IMR-90 (cell line): ENCODE results near the gene MCF2L. TPM values are rescaled to one million over a fixed set of nuclear protein-coding genes. Genes with fewer than 3 reads are reported as not detected.

Experiments
- ATAC-seq: fragments of 200-7000 bp; cut with Tn5 transposase; 2 replicates; pipeline ENCODE4 v1.9.1; 2020; ENCODE audit warnings: low read depth, mild to moderate bottlenecking, moderate library complexity
- BruUV-seq: library from RNA; stranded (reverse); fragments of 400-500 nt; replicated peaks from 2 replicates; lab custom pipeline; 2021; lab: Mats Ljungman, UMichigan
- CTCF ChIA-PET: fragments of 300-600 bp; formaldehyde crosslinking; extraction: SDS; loops from one replicate; lab custom pipeline; 2021; ENCODE audit warnings: antibody characterized with exemption; lab: Yijun Ruan, JAX
- POLR2A ChIA-PET: fragments of 300-600 bp; sonication (Branson Sonifier 250); formaldehyde crosslinking; loops from one replicate; lab custom pipeline; 2022; ENCODE audit warnings: antibody characterized with exemption; ENCODE audit not compliant: unreplicated experiment; lab: Charles Lee
- DNase-seq: peaks from one replicate; pipeline ENCODE4 v3.0.0; 2013
- H2AFZ ChIP-seq: replicated peaks from 2 replicates; pipeline ENCODE3; 2013; ENCODE audit warnings: low read length, mild to moderate bottlenecking; ENCODE audit not compliant: poor library complexity
- H2AK5ac ChIP-seq: 2 replicates; pipeline ENCODE4 v1.6.1; 2013; ENCODE audit warnings: low read depth, low read length, inconsistent platforms
- H2AK9ac ChIP-seq: replicated peaks from 2 replicates; pipeline ENCODE3; 2013; ENCODE audit warnings: mild to moderate bottlenecking, low read depth, low read length, moderate library complexity; ENCODE audit not compliant: poor library complexity
- H2BK120ac ChIP-seq: 2 replicates; pipeline ENCODE4 v1.6.1; 2013; ENCODE audit warnings: low read depth, low read length, inconsistent platforms
- H2BK15ac ChIP-seq: 3 replicates; pipeline ENCODE4 v1.6.1; 2013; ENCODE audit warnings: low read depth, low read length, inconsistent platforms
- H2BK20ac ChIP-seq: 2 replicates; pipeline ENCODE4 v1.6.1; 2013; ENCODE audit warnings: low read depth, mild to moderate bottlenecking, inconsistent platforms, low read length, moderate library complexity
- H2BK5ac ChIP-seq: 2 replicates; pipeline ENCODE4 v1.6.1; 2013; ENCODE audit warnings: mild to moderate bottlenecking, low read depth, low read length, inconsistent platforms; ENCODE audit not compliant: poor library complexity, severe bottlenecking
- H3K14ac ChIP-seq: replicated peaks from 2 replicates; pipeline ENCODE4 v1.6.1; 2013; ENCODE audit warnings: low read depth, low read length, inconsistent platforms
- H3K18ac ChIP-seq: 2 replicates; pipeline ENCODE4 v1.6.1; 2013; ENCODE audit warnings: low read depth, low read length, control low read depth
- H3K23ac ChIP-seq: 2 replicates; pipeline ENCODE4 v1.6.1; 2013; ENCODE audit warnings: low read depth, low read length, inconsistent platforms
- H3K27ac ChIP-seq: 2 replicates; pipeline ENCODE4 v1.5.1; 2013; ENCODE audit warnings: mild to moderate bottlenecking, control low read depth, low read length; ENCODE audit not compliant: insufficient read depth
- H3K27me3 ChIP-seq: 2 replicates; pipeline ENCODE4 v1.6.1; 2013; ENCODE audit warnings: low read length; ENCODE audit not compliant: control insufficient read depth, insufficient read depth
- H3K36me3 ChIP-seq: 2 replicates; pipeline ENCODE4 v1.6.1; 2013; ENCODE audit warnings: low read length, mixed read lengths; ENCODE audit not compliant: control insufficient read depth, insufficient read depth
- H3K4ac ChIP-seq: 2 replicates; pipeline ENCODE4 v1.6.1; 2013; ENCODE audit warnings: low read depth, low read length, inconsistent platforms
- H3K4me1 ChIP-seq: 2 replicates; pipeline ENCODE4 v1.6.1; 2013; ENCODE audit warnings: low read length, mixed read lengths; ENCODE audit not compliant: control insufficient read depth, insufficient read depth
- H3K4me2 ChIP-seq: 2 replicates; pipeline ENCODE4 v1.6.1; 2013; ENCODE audit warnings: low read depth, mild to moderate bottlenecking, control low read depth, low read length, moderate library complexity
- H3K4me3 ChIP-seq: 2 replicates; pipeline ENCODE4 v1.5.1; 2013; ENCODE audit warnings: low read depth, mild to moderate bottlenecking, control low read depth, low read length, moderate library complexity; ENCODE audit not compliant: insufficient read depth
- H3K56ac ChIP-seq: 2 replicates; pipeline ENCODE4 v1.6.1; 2013; ENCODE audit warnings: low read length, inconsistent platforms; ENCODE audit not compliant: insufficient read depth; ENCODE audit errors: extremely low read depth
- H3K79me1 ChIP-seq, 2 experiments: 2 replicates each; pipeline ENCODE4 v1.6.1; 2013; ENCODE audit warnings: low read length in 2 of 2, inconsistent platforms in 1 of 2, low read depth in 1 of 2
- H3K9ac ChIP-seq: 2 replicates; pipeline ENCODE4 v1.6.1; 2013; ENCODE audit warnings: low read depth, low read length, control low read depth
- H3K9me1 ChIP-seq: 2 replicates; pipeline ENCODE4 v1.6.1; 2013; ENCODE audit warnings: low read length, inconsistent platforms; ENCODE audit not compliant: insufficient read depth
- H3K9me3 ChIP-seq: 2 replicates; pipeline ENCODE4 v1.6.1; 2013; ENCODE audit warnings: low read length; ENCODE audit not compliant: control insufficient read depth, insufficient read depth
- H4K20me1 ChIP-seq: 2 replicates; pipeline ENCODE4 v1.6.1; 2013; ENCODE audit warnings: low read length, inconsistent platforms; ENCODE audit not compliant: insufficient read depth
- H4K5ac ChIP-seq: 2 replicates; pipeline ENCODE4 v1.6.1; 2013; ENCODE audit warnings: mild to moderate bottlenecking, low read depth, low read length, control low read depth
- H4K8ac ChIP-seq, 2 experiments: 2 replicates each; pipeline ENCODE4 v1.6.1; 2013; ENCODE audit warnings: low read depth in 2 of 2, low read length in 2 of 2, control low read depth in 1 of 2, inconsistent platforms in 1 of 2
- H4K91ac ChIP-seq: 2 replicates; pipeline ENCODE4 v1.6.1; 2013; ENCODE audit warnings: low read depth, low read length, inconsistent platforms; ENCODE audit not compliant: insufficient read depth
- BHLHE40 ChIP-seq: fragments of 150-350 bp; IDR thresholded peaks from 2 replicates; pipeline ENCODE4 v1.6.1; 2016; ENCODE audit warnings: mild to moderate bottlenecking, low read depth, low read length
- CEBPB ChIP-seq: IDR thresholded peaks from 2 replicates; pipeline ENCODE4 v1.6.1; 2012; ENCODE audit warnings: low read depth, low read length, improper control_type of control experiment
- CHD1 ChIP-seq: IDR thresholded peaks from 2 replicates; pipeline ENCODE4 v1.6.1; 2012; ENCODE audit warnings: low read depth, low read length, improper control_type of control experiment
- FOS ChIP-seq: fragments of 150-350 bp; IDR thresholded peaks from 2 replicates; pipeline ENCODE4 v1.6.1; 2016; ENCODE audit warnings: low read depth, low read length
- MAFK ChIP-seq: IDR thresholded peaks from 2 replicates; pipeline ENCODE4 v1.6.1; 2012; ENCODE audit warnings: low read depth, low read length, improper control_type of control experiment
- MAZ ChIP-seq: IDR thresholded peaks from 2 replicates; pipeline ENCODE4 v1.6.1; 2012; ENCODE audit warnings: low read depth, mild to moderate bottlenecking, low read length, improper control_type of control experiment, moderate library complexity, borderline replicate concordance
- MXI1 ChIP-seq: IDR thresholded peaks from 2 replicates; pipeline ENCODE4 v1.6.1; 2012; ENCODE audit warnings: low read depth, mild to moderate bottlenecking, low read length, moderate library complexity, borderline replicate concordance
- NFE2L2 ChIP-seq: fragments of 150-350 bp; IDR thresholded peaks from 2 replicates; pipeline ENCODE4 v1.6.1; 2016; ENCODE audit warnings: low read depth, mild to moderate bottlenecking, low read length
- POLR2A ChIP-seq: IDR thresholded peaks from 2 replicates; pipeline ENCODE4 v1.6.1; 2012; ENCODE audit warnings: mild to moderate bottlenecking, low read depth, low read length
- RCOR1 ChIP-seq: IDR thresholded peaks from 2 replicates; pipeline ENCODE4 v1.6.1; 2012; ENCODE audit warnings: mild to moderate bottlenecking, low read length, improper control_type of control experiment; ENCODE audit not compliant: insufficient replicate concordance
- SMC3 ChIP-seq: fragments of 150-350 bp; IDR thresholded peaks from 2 replicates; pipeline ENCODE4 v1.6.1; 2016; ENCODE audit warnings: low read depth, mild to moderate bottlenecking, antibody characterized with exemption, low read length, moderate library complexity
- WGBS, 2 experiments: methylation state at CpG; one replicate each; pipeline versions ENCODE4 v1.1.5 to v1.1.7; 2013; ENCODE audit warnings: missing lambda C conversion rate in 2 of 2; ENCODE audit not compliant: insufficient read length in 1 of 2; ENCODE audit errors: extremely low coverage in 2 of 2; 5-methylcytosine and 5-hydroxymethylcytosine counted together
- dilution Hi-C: fragments of 300-500 bp; cut with HindIII; formaldehyde crosslinking; loops from one replicate; pipeline ENCODE4 v1.14.3; 2018; ENCODE audit warnings: low sequenced_read_pairs; ENCODE audit not compliant: unreplicated experiment
- in situ Hi-C: fragments of 300-500 bp; cut with MboI; formaldehyde crosslinking; loops from 3 replicates; pipeline ENCODE4 v1.14.3; 2019; ENCODE audit warnings: low sequenced_read_pairs, inconsistent platforms, mixed read lengths
- intact Hi-C: fragments of 100-400 bp; cut with micrococcal nuclease; formaldehyde crosslinking; loops from 2 replicates; pipeline ENCODE4 v1.10.0; 2022
- polyA plus RNA-seq, 3 experiments: library from polyadenylated mRNA; depleted of rRNA; stranded (reverse); fragments of >200 nt; gene quantifications; 2 replicates each; pipeline ENCODE4 v1.2.3, GENCODE V29; 2012; ENCODE audit warnings: low replicate concordance in 1 of 3
- total RNA-seq: library from RNA; depleted of rRNA; stranded (reverse); fragments of >200 nt; gene quantifications from 2 replicates; pipeline ENCODE4 v1.2.3, GENCODE V29; 2012
- TF ChIP-seq, protein P1 (sequence below): fragments of 150-350 bp; IDR thresholded peaks from 2 replicates; pipeline ENCODE4 v1.6.1; 2016; ENCODE audit warnings: low read depth, mild to moderate bottlenecking, low read length, moderate library complexity, borderline replicate concordance

The MCF2L gene
- total and polyA plus RNA-seq, 2 of the 4 experiments (the other 2 are of a cell fraction): 0.18 TPM; not detected in 1

- no peak overlapping the region for H3K18ac ChIP-seq
- H3K9ac ChIP-seq: no peak overlapping the region
- no peak overlapping the region for H4K8ac ChIP-seq
- 0 out of 2 replicates have a peak, but pooled peaks cover 4% of the 10 kb centered on the region for H4K20me1 ChIP-seq
- ATAC-seq (no peak), DNase-seq (no peak)
- no peak overlapping the region for H2BK120ac ChIP-seq
- dilution Hi-C loops (no loop called here), in situ Hi-C loops (no loop called here), intact Hi-C loops (no loop called here)
- no peak overlapping the region for H3K4ac ChIP-seq
- no peak overlapping the region for H2AK9ac ChIP-seq
- H3K56ac ChIP-seq: no peak overlapping the region
- no peak for TF ChIP-seq POLR2A
- no peak for TF ChIP-seq SMC3
- TF ChIP-seq MAZ: no peak
- no peak for TF ChIP-seq BHLHE40
- no peak for TF ChIP-seq RCOR1
- TF ChIP-seq NFE2L2: no peak
- TF ChIP-seq MAFK: no peak
- TF ChIP-seq, protein P1, sequence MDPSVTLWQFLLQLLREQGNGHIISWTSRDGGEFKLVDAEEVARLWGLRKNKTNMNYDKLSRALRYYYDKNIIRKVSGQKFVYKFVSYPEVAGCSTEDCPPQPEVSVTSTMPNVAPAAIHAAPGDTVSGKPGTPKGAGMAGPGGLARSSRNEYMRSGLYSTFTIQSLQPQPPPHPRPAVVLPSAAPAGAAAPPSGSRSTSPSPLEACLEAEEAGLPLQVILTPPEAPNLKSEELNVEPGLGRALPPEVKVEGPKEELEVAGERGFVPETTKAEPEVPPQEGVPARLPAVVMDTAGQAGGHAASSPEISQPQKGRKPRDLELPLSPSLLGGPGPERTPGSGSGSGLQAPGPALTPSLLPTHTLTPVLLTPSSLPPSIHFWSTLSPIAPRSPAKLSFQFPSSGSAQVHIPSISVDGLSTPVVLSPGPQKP: no peak
- no peak for TF ChIP-seq FOS
- TF ChIP-seq MXI1: no peak
- TF ChIP-seq CEBPB: no peak
- TF ChIP-seq CHD1: no peak
- H3K14ac ChIP-seq: no peak overlapping the region
- H3K4me3 ChIP-seq: no peak overlapping the region
- no peak overlapping the region for H4K5ac ChIP-seq
- H3K27me3 ChIP-seq: peaks cover 65% of the 10 kb centered on the region
- no peak overlapping the region for H2AK5ac ChIP-seq
- no peak overlapping the region for H3K27ac ChIP-seq
- CTCF ChIA-PET: no interaction called here
- no TSS peak for BruUV-seq
- H2BK5ac ChIP-seq: no peak overlapping the region
- no peaks in the 10 kb centered on the region for H3K36me3 ChIP-seq
- H3K4me2 ChIP-seq: no peak overlapping the region
- H3K4me1 ChIP-seq: no peaks in the 10 kb centered on the region
- H3K79me1 ChIP-seq: no peaks in the 10 kb centered on the region
- H2BK20ac ChIP-seq: no peak overlapping the region
- no peak overlapping the region for H2AFZ ChIP-seq
- no CpG with 5 or more reads among the region's 9 CpGs for WGBS, 2 experiments
- H3K23ac ChIP-seq: no peak overlapping the region
- H2BK15ac ChIP-seq: no peak overlapping the region
- H4K91ac ChIP-seq: no peak overlapping the region
- no peaks in the 10 kb centered on the region for H3K9me3 ChIP-seq
- H3K9me1 ChIP-seq: no peaks in the 10 kb centered on the region
- POLR2A ChIA-PET: no interaction called here
These were observed 17.2 kb upstream of the MCF2L start for GRCh38 chr13:112951674-112952371.
